Liver (tissue), 9 donors: Measurements from ENCODE around the gene VWDE. TPM values are rescaled to one million over a fixed set of nuclear protein-coding genes. Genes with fewer than 3 reads are reported as not detected.

Source experiments
- DNase-seq: peaks from one replicate; pipeline ENCODE4 v3.0.0-alpha.2; 2017; ENCODE audit warnings: low spot score
- H3K27ac ChIP-seq, 2 donors: one replicate each; pipeline ENCODE4 v1.7.0; 2013; ENCODE audit warnings: inconsistent platforms in 2 of 2, low read length in 2 of 2, control low read depth in 1 of 2, low read depth in 1 of 2, mild to moderate bottlenecking in 1 of 2
- H3K27me3 ChIP-seq, 4 donors: one replicate each; pipeline versions ENCODE4 v1.6.1 to v1.7.0; 2013; ENCODE audit warnings: low read length in 3 of 4, inconsistent platforms in 1 of 4, mild to moderate bottlenecking in 1 of 4, moderate library complexity in 1 of 4; ENCODE audit not compliant: control insufficient read depth in 4 of 4, insufficient read depth in 4 of 4
- H3K36me3 ChIP-seq, 4 donors: one replicate each; pipeline versions ENCODE4 v1.6.1 to v1.7.0; 2013; ENCODE audit warnings: low read length in 3 of 4, mild to moderate bottlenecking in 3 of 4, low read depth in 1 of 4, moderate library complexity in 1 of 4; ENCODE audit not compliant: control insufficient read depth in 4 of 4, insufficient read depth in 3 of 4
- H3K4me1 ChIP-seq, 4 donors: one replicate each; pipeline versions ENCODE4 v1.6.1 to v1.7.0; 2013; ENCODE audit warnings: low read length in 3 of 4, mild to moderate bottlenecking in 3 of 4, moderate library complexity in 1 of 4; ENCODE audit not compliant: control insufficient read depth in 4 of 4, insufficient read depth in 4 of 4
- H3K4me3 ChIP-seq, 3 donors: one replicate each; pipeline versions ENCODE4 v1.6.1 to v1.7.0; 2013; ENCODE audit warnings: low read length in 3 of 3, control low read depth in 1 of 3, low read depth in 1 of 3, mild to moderate bottlenecking in 1 of 3
- H3K9ac ChIP-seq, 2 donors: one replicate each; pipeline ENCODE4 v1.7.0; 2013; ENCODE audit warnings: low read length in 2 of 2, mild to moderate bottlenecking in 2 of 2, moderate library complexity in 2 of 2, control low read depth in 1 of 2, low read depth in 1 of 2
- H3K9me3 ChIP-seq, 4 donors: one replicate each; pipeline versions ENCODE4 v1.6.1 to v1.7.0; 2013; ENCODE audit warnings: low read length in 3 of 4; ENCODE audit not compliant: control insufficient read depth in 4 of 4
- ATF3 ChIP-seq: IDR thresholded peaks from 2 replicates; pipeline ENCODE4 v1.6.1; 2016; ENCODE audit warnings: antibody characterized with exemption
- CTCF ChIP-seq: fragments of 150-350 bp; IDR thresholded peaks from 2 replicates; pipeline ENCODE4 v1.5.1; 2017; ENCODE audit warnings: improper control_type of control experiment, low read depth, low read length; ENCODE audit not compliant: missing input control
- FOXA1 ChIP-seq: IDR thresholded peaks from 2 replicates; pipeline ENCODE4 v1.6.1; 2016; ENCODE audit warnings: antibody characterized with exemption
- FOXA2 ChIP-seq: IDR thresholded peaks from 2 replicates; pipeline ENCODE4 v1.6.1; 2016; ENCODE audit warnings: antibody characterized with exemption
- GABPA ChIP-seq, 2 donors: IDR thresholded peaks in 1 of 2; conservative IDR thresholded peaks in 1 of 2; 2 replicates each; pipeline ENCODE4 v1.6.1; 2016; ENCODE audit warnings: antibody characterized with exemption in 2 of 2, mild to moderate bottlenecking in 1 of 2, moderate library complexity in 1 of 2
- HNF4A ChIP-seq, 2 donors: conservative IDR thresholded peaks; 2 replicates each; pipeline ENCODE4 v1.6.1; 2016; ENCODE audit warnings: antibody characterized with exemption in 2 of 2, mild to moderate bottlenecking in 2 of 2
- HNF4G ChIP-seq: IDR thresholded peaks from 2 replicates; pipeline ENCODE4 v1.6.1; 2016; ENCODE audit warnings: antibody characterized with exemption
- JUND ChIP-seq, 2 donors: IDR thresholded peaks; 2 replicates each; pipeline ENCODE4 v1.6.1; 2016; ENCODE audit warnings: antibody characterized with exemption in 2 of 2
- MAX ChIP-seq: IDR thresholded peaks from 2 replicates; pipeline ENCODE4 v1.6.1; 2016; ENCODE audit warnings: antibody characterized with exemption
- NR2F2 ChIP-seq: IDR thresholded peaks from 2 replicates; pipeline ENCODE4 v1.6.1; 2016; ENCODE audit warnings: antibody characterized with exemption
- RAD21 ChIP-seq, 2 donors: IDR thresholded peaks; 2 replicates each; pipeline ENCODE4 v1.6.1; 2016; ENCODE audit warnings: antibody characterized with exemption in 2 of 2, mild to moderate bottlenecking in 2 of 2
- REST ChIP-seq: IDR thresholded peaks from 2 replicates; pipeline ENCODE4 v1.6.1; 2016; ENCODE audit warnings: antibody characterized with exemption, mild to moderate bottlenecking
- SP1 ChIP-seq: IDR thresholded peaks from 2 replicates; pipeline ENCODE4 v1.6.1; 2018; ENCODE audit warnings: antibody characterized with exemption, mild to moderate bottlenecking
- TAF1 ChIP-seq: conservative IDR thresholded peaks from 2 replicates; pipeline ENCODE4 v1.6.1; 2016; ENCODE audit warnings: antibody characterized with exemption, mild to moderate bottlenecking
- YY1 ChIP-seq: IDR thresholded peaks from 2 replicates; pipeline ENCODE4 v1.6.1; 2016; ENCODE audit warnings: antibody characterized with exemption, mild to moderate bottlenecking
- ZBTB33 ChIP-seq: IDR thresholded peaks from 2 replicates; pipeline ENCODE4 v1.6.1; 2016; ENCODE audit warnings: antibody characterized with exemption
- WGBS: extraction: QIAGEN DNeasy Blood & Tissue Kit; methylation state at CpG from one replicate; pipeline ENCODE4 v1.1.7; 2013; 5-methylcytosine and 5-hydroxymethylcytosine counted together
- polyA plus RNA-seq, 2 donors: library from polyadenylated mRNA; stranded (reverse) in 1 of 2; unstranded in 1 of 2; fragments of 200-250 nt in 1 of 2; fragments of >200 nt in 1 of 2; fragmentation: Nextera tagmentation in 1 of 2; extraction: Ambion mirVana in 1 of 2; gene quantifications; one replicate each; pipeline versions ENCODE4 v1.2.1 to v1.2.3, GENCODE V29; 2013 to 2015
- total RNA-seq, 2 donors: library from RNA; depleted of rRNA; stranded (reverse); fragments of >200 nt; gene quantifications; one replicate each; pipeline ENCODE4 v1.2.3, GENCODE V29; 2014
- donor health status: healthy.
- donor health status: healthy.
- donor health status: healthy.
- donor health status: healthy.
- donor health status: healthy.

Gene VWDE
- total and polyA plus RNA-seq, 4 donors, result 0.05 to 0.59 (median 0.12) TPM

GRCh38 chr7:12425311-12425710 is 21.6 kb upstream of the VWDE start:
- Histone ChIP-seq H3K9ac (no peak overlapping the region), H3K27ac (no peak overlapping the region), H3K4me3 (no peak overlapping the region), H3K36me3 (no peaks in the 10 kb centered on the region), H3K9me3 (no peaks in the 10 kb centered on the region), H3K27me3 (no peaks in the 10 kb centered on the region), H3K4me1 (no peaks in the 10 kb centered on the region)
- DNase-seq, result no peak
- WGBS, result 46% methylated on average over 1 of the region's 1 CpG
- no peak for TF ChIP-seq HNF4A (conservative IDR thresholded peaks at IDR 0.05)
- no peak for TF ChIP-seq ZBTB33
- no peak for TF ChIP-seq FOXA1
- TF ChIP-seq GABPA (IDR thresholded peaks at IDR 0.05 in 1 of 2, conservative IDR thresholded peaks at IDR 0.05 in 1 of 2), result no peak
- TF ChIP-seq NR2F2, result no peak

GRCh38 chr7:12423997-12424745 is 20.5 kb upstream of the VWDE start:
- H3K36me3 ChIP-seq, result no peaks in the 10 kb centered on the region
- WGBS, result 56% methylated on average over 12 of the region's 12 CpGs

More at GRCh38 chr7:12423997-12424745, 20.5 kb upstream of the VWDE start:
- H3K4me3 ChIP-seq, result no peak overlapping the region
- H3K9me3 ChIP-seq, result no peaks in the 10 kb centered on the region
- no peak for TF ChIP-seq HNF4A (conservative IDR thresholded peaks at IDR 0.05)
- no peak for TF ChIP-seq YY1
- no peak for TF ChIP-seq GABPA (IDR thresholded peaks at IDR 0.05 in 1 of 2, conservative IDR thresholded peaks at IDR 0.05 in 1 of 2)
- TF ChIP-seq REST, result no peak
- TF ChIP-seq JUND (IDR thresholded peaks at IDR 0.05), result no peak
- no peak for TF ChIP-seq SP1
- TF ChIP-seq NR2F2, result no peak
- no peak for TF ChIP-seq ZBTB33
- TF ChIP-seq RAD21 (IDR thresholded peaks at IDR 0.05), result no peak
- TF ChIP-seq FOXA1, result no peak
- TF ChIP-seq CTCF, result no peak
- TF ChIP-seq MAX, result no peak
- TF ChIP-seq FOXA2, result no peak
- TF ChIP-seq TAF1, result no peak
- no peak for TF ChIP-seq HNF4G
- TF ChIP-seq ATF3, result no peak
- H3K27me3 ChIP-seq, result no peaks in the 10 kb centered on the region
- H3K9ac ChIP-seq, result no peak overlapping the region
- no peak overlapping the region for H3K27ac ChIP-seq
- no peaks in the 10 kb centered on the region for H3K4me1 ChIP-seq
- no peak for DNase-seq
